Adrenal gland (tissue), 12 donors: ENCODE data around the gene RND3. TPM values are rescaled to one million over a fixed set of nuclear protein-coding genes. Genes with fewer than 3 reads are reported as not detected.

ENCODE experiments used
- DNase-seq, 7 donors: peaks; one replicate each; pipeline ENCODE4 v3.0.0-alpha.2; 2019 to 2020
- H3K27ac ChIP-seq, 5 donors: fragments of 200-600 bp; sonication (generic) in 4 of 5; 1 replicate in 3 of 5; 2 replicates in 2 of 5; pipeline versions ENCODE4 v1.5.1 to v1.8.0; 2016 to 2020; ENCODE audit warnings: mild to moderate bottlenecking in 1 of 5
- H3K27me3 ChIP-seq: fragments of 200-600 bp; 2 replicates; pipeline ENCODE4 v1.8.0; 2021
- H3K36me3 ChIP-seq, 2 donors: fragments of 200-600 bp; replicated peaks in 1 of 2; 1 replicate in 1 of 2; 2 replicates in 1 of 2; pipeline versions ENCODE4 v1.5.1 to v1.8.0; 2018 to 2022
- H3K4me1 ChIP-seq, 2 donors: fragments of 200-600 bp; replicated peaks in 1 of 2; 1 replicate in 1 of 2; 2 replicates in 1 of 2; pipeline versions ENCODE4 v1.5.1 to v1.8.0; 2018 to 2021
- H3K4me3 ChIP-seq, 4 donors: fragments of 200-600 bp; sonication (generic) in 3 of 4; one replicate each; pipeline ENCODE4 v1.5.1; 2016 to 2018
- H3K9me3 ChIP-seq, 3 donors: fragments of 200-600 bp; sonication (generic) in 1 of 3; replicated peaks in 1 of 3; 1 replicate in 2 of 3; 2 replicates in 1 of 3; pipeline versions ENCODE4 v1.5.1 to v1.8.0; 2016 to 2021
- CTCF ChIP-seq, 6 experiments: fragments of 450-650 bp in 4 of 6; fragments of 200-600 bp in 2 of 6; sonication (generic) in 1 of 6; IDR thresholded peaks; 1 replicate in 5 of 6; 2 replicates in 1 of 6; pipeline versions ENCODE4 v1.5.1 to v1.8.0; 2016 to 2021; ENCODE audit warnings: antibody characterized with exemption in 6 of 6, mild to moderate bottlenecking in 2 of 6, moderate library complexity in 1 of 6
- POLR2A ChIP-seq, 2 donors: fragments of 450-650 bp; IDR thresholded peaks; one replicate each; pipeline ENCODE4 v1.6.1; 2017; ENCODE audit warnings: antibody characterized with exemption in 2 of 2, mild to moderate bottlenecking in 2 of 2, moderate library complexity in 1 of 2
- WGBS, 4 donors: extraction: QIAGEN DNeasy Blood & Tissue Kit in 2 of 4; methylation state at CpG; one replicate each; pipeline versions ENCODE4 v1.1.5 to v1.1.7; 2013 to 2017; 5-methylcytosine and 5-hydroxymethylcytosine counted together
- intact Hi-C, 2 donors: fragments of 100-400 bp; cut with DNase I; formaldehyde crosslinking; loops; one replicate each; pipeline versions ENCODE4 v1.14.1 to v1.15.0; 2022 to 2023
- polyA plus RNA-seq, 3 donors: library from polyadenylated mRNA; stranded (reverse); fragments of 200-250 nt in 2 of 3; fragments of 350-450 nt in 1 of 3; fragmentation: Illumina TruSeq in 1 of 3; extraction: RNeasy Lipid Tissue Mini Kit (QIAGEN cat#74804) in 1 of 3; gene quantifications; one replicate each; pipeline ENCODE4 v1.2.3, GENCODE V29; 2013 to 2014
- total RNA-seq, 9 donors: library from RNA; depleted of rRNA in 4 of 9; stranded (reverse); fragments of >200 nt in 4 of 9; fragments of 120-200 nt in 1 of 9; fragmentation: NEBNext Ultra II Directional in 1 of 9; extraction: Animal tissue kit (Norgen Biotek cat#: 25700) in 1 of 9; gene quantifications; one replicate each; pipeline versions ENCODE4 v1.1.0 to v1.2.4, GENCODE V29; 2013 to 2023
- donor health status: healthy with polysubstance abuse.
- donor health status: Bipolar disorder and iron deficiency.
- donor health status: DM: yes; HTN: yes; CAD: no.
- donor health status: DM: no; HTN: no; CAD: no.
- donor health status: DM: no; HTN: no; CAD: no.
- donor health status: DM: yes; HTN: yes; CAD: no.

Gene RND3
- total and polyA plus RNA-seq, 12 donors, result 25.3 to 118 (median 52.4) TPM

GRCh38 chr2:150475479-150476250, 11.8 kb downstream of the RND3 start:
- H3K27me3 ChIP-seq, result no peaks in the 10 kb centered on the region
- no peak for DNase-seq
- H3K27ac ChIP-seq, result peak overlapping the region in 2 of 5 donors; percentile 63 to 68
- H3K36me3 ChIP-seq, result peaks cover 0 to 21% of the 10 kb centered on the region in 2 donors
- H3K4me1 ChIP-seq, result peaks cover 17 to 81% of the 10 kb centered on the region in 2 donors
- no peak for TF ChIP-seq CTCF (IDR thresholded peaks at IDR 0.05)
- TF ChIP-seq POLR2A (IDR thresholded peaks at IDR 0.05), result no peak
- intact Hi-C loops, result loop anchor here in 1 of 2 donors (10.0 kb wide), 2 partner anchors 441 to 671 kb away; no protein-coding TSS in a partner anchor
- H3K9me3 ChIP-seq, result no peaks in the 10 kb centered on the region
- 85 to 90% (median 89%) methylated on average over 6 of the region's 6 CpGs for WGBS, 4 donors
- H3K4me3 ChIP-seq, result no peak overlapping the region

GRCh38 chr2:150474326-150475074, 13.0 kb downstream of the RND3 start:
- Histone ChIP-seq H3K4me3 (no peak overlapping the region), H3K9me3 (no peaks in the 10 kb centered on the region), H3K27me3 (no peaks in the 10 kb centered on the region), H3K27ac (peak overlapping the region in 2 of 5 donors; percentile 63 to 68), H3K4me1 (peaks cover 14 to 70% of the 10 kb centered on the region in 2 donors), H3K36me3 (peaks cover 0 to 31% of the 10 kb centered on the region in 2 donors)
- no peak for TF ChIP-seq CTCF (IDR thresholded peaks at IDR 0.05)
- TF ChIP-seq POLR2A (IDR thresholded peaks at IDR 0.05), result no peak
- no peak for DNase-seq
- WGBS, 4 donors, result 68 to 76% (median 75%) methylated on average over 4 of the region's 4 CpGs
- intact Hi-C loops, result loop anchor here in 1 of 2 donors (10.0 kb wide), 2 partner anchors 440 to 670 kb away; no protein-coding TSS in a partner anchor

GRCh38 chr2:150473767-150474166, 13.7 kb downstream of the RND3 start:
- 80 to 90% (median 81%) methylated on average over 3 of the region's 3 CpGs for WGBS, 4 donors
- Histone ChIP-seq H3K36me3 (peaks cover 0 to 36% of the 10 kb centered on the region in 2 donors), H3K4me3 (no peak overlapping the region), H3K9me3 (no peaks in the 10 kb centered on the region), H3K27me3 (no peaks in the 10 kb centered on the region), H3K4me1 (peaks cover 9 to 64% of the 10 kb centered on the region in 2 donors), H3K27ac (peak overlapping the region in 2 of 5 donors; percentile 63 to 69)
- intact Hi-C loops, result loop anchor here in 1 of 2 donors (10.0 kb wide), 2 partner anchors 439 to 669 kb away; no protein-coding TSS in a partner anchor
- DNase-seq, result no peak
- TF ChIP-seq POLR2A (IDR thresholded peaks at IDR 0.05) (no peak), CTCF (IDR thresholded peaks at IDR 0.05) (no peak)

GRCh38 chr2:150472511-150472899, 15.0 kb downstream of the RND3 start:
- intact Hi-C loops, result loop anchor here in 1 of 2 donors (10.0 kb wide), 2 partner anchors 438 to 668 kb away; no protein-coding TSS in a partner anchor
- 64 to 67% (median 65%) methylated on average over 2 of the region's 2 CpGs for WGBS, 4 donors
- H3K4me3 ChIP-seq, result no peak overlapping the region
- peak overlapping the region in 2 of 5 donors; percentile 63 to 79 for H3K27ac ChIP-seq
- peak; percentile 40 to 82 (median 67) for DNase-seq
- H3K27me3 ChIP-seq, result no peaks in the 10 kb centered on the region
- peaks cover 0 to 36% of the 10 kb centered on the region in 2 donors for H3K36me3 ChIP-seq
- peaks cover 7 to 55% of the 10 kb centered on the region in 2 donors for H3K4me1 ChIP-seq
- no peak for TF ChIP-seq POLR2A (IDR thresholded peaks at IDR 0.05)
- no peak for TF ChIP-seq CTCF (IDR thresholded peaks at IDR 0.05)
- no peaks in the 10 kb centered on the region for H3K9me3 ChIP-seq
